Measurements from ENCODE around the gene DLGAP1. TPM values are rescaled to one million over a fixed set of nuclear protein-coding genes. Genes with fewer than 3 reads are reported as not detected.

DLGAP1 gene
- polyA plus RNA-seq, 1 experiment = 0.09 TPM

DNA sequence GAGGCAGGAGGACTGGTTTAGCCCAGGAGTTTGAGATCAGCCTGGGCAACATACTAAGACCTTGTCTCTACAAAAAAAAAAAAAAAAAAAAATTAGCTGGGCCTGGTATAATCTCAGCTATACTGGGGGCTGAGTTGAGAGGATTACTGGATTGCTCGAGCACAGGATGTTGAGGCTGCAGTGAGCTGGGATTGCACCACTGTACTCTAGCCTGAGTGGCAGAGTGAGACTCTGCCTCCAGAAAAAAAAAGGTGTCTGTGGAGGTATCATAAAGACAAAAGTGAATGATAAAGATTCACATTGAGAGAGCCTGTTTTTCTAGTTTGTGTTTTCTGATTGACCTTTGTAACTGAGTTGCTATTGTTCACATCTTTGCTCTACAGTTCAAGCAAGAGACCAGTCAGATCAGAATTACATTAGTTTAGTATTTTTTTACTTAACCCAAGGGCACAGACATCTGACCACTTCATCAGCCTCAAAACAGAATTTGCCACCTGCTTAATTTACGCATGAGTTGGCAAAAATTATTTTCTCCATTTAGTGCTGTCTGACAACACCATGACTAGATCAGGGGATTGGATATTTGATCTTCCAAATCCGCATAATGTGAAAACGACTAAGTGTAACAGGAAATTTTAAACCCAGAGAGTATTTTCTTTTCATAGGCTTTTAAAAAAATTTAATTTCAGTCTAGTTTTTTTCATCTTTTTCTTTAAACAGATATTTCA is 734.1 kb downstream of the DLGAP1 start:
- CTCF ChIA-PET = interaction anchor here (0.6 to 4.2 kb wide), 5 partner anchors 11 to 274 kb away, joined by 3 to 28 read pairs (median 3); no protein-coding TSS in a partner anchor
- Histone ChIP-seq H3K27me3 (ENCODE audit: control insufficient read depth, insufficient read depth, low read length) (no peaks in the 10 kb centered on the region), H3K4me3 (ENCODE audit: low read depth, low read length) (no peak overlapping the region), H3K9me3 (ENCODE audit: control insufficient read depth, insufficient read depth, low read length) (no peaks in the 10 kb centered on the region), H3K27ac (ENCODE audit: low read depth, low read length) (no peak overlapping the region)
- POLR2A ChIA-PET = interaction anchor here (0.6 kb wide), 1 partner anchor 130 kb away, joined by 5 read pairs; no protein-coding TSS in a partner anchor
- TF ChIP-seq CTCF (IDR thresholded peaks at IDR 0.05; ENCODE audit: low read depth, low read length) = no peak
- DNase-seq (ENCODE audit: low read depth, low spot score) = no peak

DNA sequence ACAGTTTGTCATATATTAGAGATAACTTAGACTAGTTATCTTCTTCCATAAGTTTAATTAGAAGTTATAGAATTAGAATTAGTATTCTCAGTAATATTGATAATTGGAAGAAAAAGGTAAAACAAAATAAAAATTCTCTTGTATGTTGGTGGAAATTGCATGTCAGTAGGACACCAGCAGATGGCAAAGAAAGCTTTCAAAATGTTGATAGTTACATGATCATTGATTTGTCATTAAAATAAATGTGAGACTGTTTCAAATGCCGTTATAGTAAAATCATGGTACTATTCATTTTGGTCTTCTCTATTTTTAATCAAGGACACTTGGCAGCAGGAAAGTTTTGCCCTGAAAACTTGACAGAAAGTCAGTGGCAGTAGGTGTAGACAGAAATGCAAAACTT is 734.9 kb downstream of the DLGAP1 start:
- Histone ChIP-seq H3K4me3 (ENCODE audit: low read depth, low read length) (no peak overlapping the region), H3K27me3 (ENCODE audit: control insufficient read depth, insufficient read depth, low read length) (no peaks in the 10 kb centered on the region), H3K9me3 (ENCODE audit: control insufficient read depth, insufficient read depth, low read length) (no peaks in the 10 kb centered on the region), H3K27ac (ENCODE audit: low read depth, low read length) (no peak overlapping the region)
- no peak for TF ChIP-seq CTCF (IDR thresholded peaks at IDR 0.05; ENCODE audit: low read depth, low read length)
- DNase-seq (ENCODE audit: low read depth, low spot score) = no peak
- POLR2A ChIA-PET = no interaction called here
- CTCF ChIA-PET = interaction anchor here (1.1 to 4.2 kb wide), 3 partner anchors 11 to 275 kb away, joined by 3 to 28 read pairs (median 8); no protein-coding TSS in a partner anchor

DNA sequence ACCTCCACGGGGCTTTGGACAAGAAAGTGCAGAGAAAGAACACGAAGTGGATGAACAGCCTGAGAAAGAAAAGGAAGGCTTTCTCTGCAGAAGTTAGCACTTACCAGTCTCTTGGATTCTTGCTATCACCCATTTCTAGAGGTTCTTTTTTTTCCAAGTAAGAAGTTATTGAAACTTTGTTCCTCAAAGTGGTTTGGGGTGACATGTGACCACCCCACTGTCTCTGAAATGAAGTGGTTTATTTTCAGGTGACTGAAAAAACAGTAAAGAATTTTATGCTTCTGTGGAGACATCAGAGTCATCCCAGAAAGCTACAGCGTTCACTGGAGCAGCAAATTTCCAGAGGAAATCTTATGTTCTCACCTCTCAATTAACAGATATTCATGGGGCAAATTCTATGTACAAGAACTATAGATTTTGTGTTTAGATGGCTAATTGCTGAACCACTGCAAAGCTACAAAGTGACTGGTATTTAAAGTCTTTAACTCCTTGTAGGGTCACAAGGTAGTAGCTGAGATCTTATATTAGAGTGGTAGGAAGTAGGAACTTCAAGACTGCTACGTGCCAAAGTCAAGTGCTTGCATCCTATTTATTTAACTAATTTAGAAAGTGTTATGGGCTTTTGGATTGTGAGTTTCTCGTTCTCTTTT is 737.6 kb downstream of the DLGAP1 start:
- no peak for TF ChIP-seq CTCF (IDR thresholded peaks at IDR 0.05; ENCODE audit: low read depth, low read length)
- no peak for DNase-seq (ENCODE audit: low read depth, low spot score)
- no peaks in the 10 kb centered on the region for H3K27me3 ChIP-seq (ENCODE audit: control insufficient read depth, insufficient read depth, low read length)
- ChIA-PET POLR2A (no interaction called here), CTCF (interaction anchor here (0.7 to 1.6 kb wide), 5 partner anchors 8 to 278 kb away, joined by 3 to 8 read pairs (median 4); no protein-coding TSS in a partner anchor)
- no peak overlapping the region for H3K4me3 ChIP-seq (ENCODE audit: low read depth, low read length)
- no peaks in the 10 kb centered on the region for H3K9me3 ChIP-seq (ENCODE audit: control insufficient read depth, insufficient read depth, low read length)
- no peak overlapping the region for H3K27ac ChIP-seq (ENCODE audit: low read depth, low read length)

DNA sequence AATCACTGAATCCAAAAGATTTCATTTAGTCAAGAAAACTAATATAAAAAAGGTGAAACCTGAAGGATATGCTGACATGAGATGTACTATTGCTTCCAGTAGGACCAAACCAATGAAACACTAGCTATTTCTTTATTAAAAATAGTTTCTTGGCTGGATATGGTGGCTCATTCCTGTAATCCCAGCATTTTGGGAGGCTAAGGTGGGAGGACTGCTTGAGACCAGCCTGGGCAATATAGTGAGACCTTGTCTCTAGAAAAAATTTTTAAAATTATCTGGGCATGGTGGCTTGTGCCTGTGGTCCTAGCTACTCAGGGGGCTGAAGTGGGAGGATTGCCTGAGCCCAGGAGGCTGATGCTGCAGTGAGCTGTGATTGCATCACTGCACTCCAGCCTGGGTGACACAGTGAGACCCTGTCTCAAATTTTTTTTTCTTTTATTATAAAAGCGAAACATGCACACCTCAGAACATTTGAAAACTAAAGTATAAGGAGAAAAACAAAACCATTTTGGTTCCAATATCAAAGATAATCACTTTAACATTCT is 738.9 kb downstream of the DLGAP1 start:
- no peak overlapping the region for H3K4me3 ChIP-seq (ENCODE audit: low read depth, low read length)
- H3K9me3 ChIP-seq (ENCODE audit: control insufficient read depth, insufficient read depth, low read length) = no peaks in the 10 kb centered on the region
- TF ChIP-seq CTCF (IDR thresholded peaks at IDR 0.05; ENCODE audit: low read depth, low read length) = no peak
- no peak for DNase-seq (ENCODE audit: low read depth, low spot score)
- peaks cover 3% of the 10 kb centered on the region for H3K27me3 ChIP-seq (ENCODE audit: control insufficient read depth, insufficient read depth, low read length)
- no peak overlapping the region for H3K27ac ChIP-seq (ENCODE audit: low read depth, low read length)
- POLR2A ChIA-PET = no interaction called here
- CTCF ChIA-PET = interaction anchor here (1.0 to 2.5 kb wide), 4 partner anchors 13 to 279 kb away, joined by 4 to 11 read pairs (median 8); no protein-coding TSS in a partner anchor

Data from AG04450 (cell line).